GM10847 (cell line): ENCODE measurements around the gene ALKAL2.

Source experiments
- POLR2A ChIP-seq: IDR thresholded peaks from 2 replicates; pipeline ENCODE4 v1.6.1; 2011; ENCODE audit not compliant: insufficient read length; ENCODE audit errors: extremely low read depth

Gene ALKAL2

GRCh38 chr2:248724-249123 is 39.2 kb downstream of the ALKAL2 start:
- TF ChIP-seq POLR2A: no peak

DNA sequence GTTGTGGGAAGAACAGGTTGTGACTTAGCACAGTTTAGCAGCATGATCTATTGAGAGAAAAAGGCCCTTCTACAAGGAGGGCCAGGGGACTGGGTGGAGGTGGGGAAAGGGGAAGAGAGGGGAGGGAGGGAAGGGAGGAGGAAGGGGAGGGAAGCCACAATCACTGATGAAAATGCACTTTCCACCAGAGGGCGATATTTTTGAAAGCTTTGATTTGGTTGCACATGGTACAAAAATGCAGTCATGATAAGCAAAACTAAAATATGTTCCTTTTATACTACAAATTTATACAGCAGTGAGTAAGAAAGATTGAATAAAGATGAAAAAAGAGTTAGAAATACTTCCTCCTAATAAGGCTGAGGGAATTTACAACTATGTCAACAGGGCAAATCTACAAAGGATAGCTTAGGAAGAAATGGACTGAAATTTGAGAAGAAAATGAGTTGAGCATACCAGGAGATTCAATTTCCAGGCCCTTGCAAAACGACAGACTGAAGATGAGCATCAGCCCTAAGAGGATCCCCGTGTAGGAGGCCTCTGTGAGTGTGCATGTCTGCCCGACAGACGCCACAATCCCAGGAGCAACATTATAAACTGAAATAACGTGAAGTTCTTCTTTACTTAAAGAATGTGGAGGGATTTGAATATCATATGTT is 41.3 kb downstream of the ALKAL2 start:
- TF ChIP-seq POLR2A: no peak

DNA sequence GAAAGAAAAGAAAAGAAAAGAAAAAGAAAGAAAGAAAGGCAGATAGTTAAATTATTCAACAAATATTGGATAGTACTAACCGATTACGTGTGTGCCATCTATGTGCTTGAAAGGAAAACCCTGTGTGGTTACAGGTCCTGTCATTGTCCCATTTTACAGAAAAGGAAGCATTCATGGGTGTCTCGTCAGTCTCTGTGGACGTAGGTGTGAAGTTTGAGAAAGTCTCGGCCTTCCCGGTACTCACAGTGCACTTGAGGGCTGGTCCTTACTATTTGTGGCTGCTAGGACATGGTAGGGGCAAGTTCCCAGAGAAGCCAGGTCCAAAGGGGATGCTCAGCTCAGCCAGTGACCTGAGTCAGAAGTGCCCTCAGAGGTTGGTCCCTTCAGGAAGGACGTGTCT is 43.3 kb downstream of the ALKAL2 start:
- no peak for TF ChIP-seq POLR2A

GRCh38 chr2:238869-239268 is 49.0 kb downstream of the ALKAL2 start:
- no peak for TF ChIP-seq POLR2A

DNA sequence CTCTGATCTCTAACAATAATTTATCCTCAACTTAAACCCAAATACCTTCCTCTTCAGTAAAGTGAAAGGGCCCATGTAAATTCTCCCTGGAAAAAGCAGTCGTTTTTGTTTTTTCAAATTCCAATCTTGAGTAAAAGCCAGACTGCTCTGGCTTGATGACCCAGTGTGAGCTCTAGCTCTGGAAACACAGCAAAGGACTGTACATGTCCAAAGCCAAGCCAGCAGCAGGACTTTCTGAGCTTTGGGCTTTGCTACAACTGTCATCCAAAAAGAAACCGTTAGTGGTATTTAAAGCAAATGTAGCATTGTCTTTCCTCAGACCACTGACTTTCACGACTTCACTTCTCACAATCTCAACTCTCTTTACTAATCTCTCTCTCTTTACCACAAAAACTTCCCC is 49.5 kb downstream of the ALKAL2 start:
- no peak for TF ChIP-seq POLR2A

DNA sequence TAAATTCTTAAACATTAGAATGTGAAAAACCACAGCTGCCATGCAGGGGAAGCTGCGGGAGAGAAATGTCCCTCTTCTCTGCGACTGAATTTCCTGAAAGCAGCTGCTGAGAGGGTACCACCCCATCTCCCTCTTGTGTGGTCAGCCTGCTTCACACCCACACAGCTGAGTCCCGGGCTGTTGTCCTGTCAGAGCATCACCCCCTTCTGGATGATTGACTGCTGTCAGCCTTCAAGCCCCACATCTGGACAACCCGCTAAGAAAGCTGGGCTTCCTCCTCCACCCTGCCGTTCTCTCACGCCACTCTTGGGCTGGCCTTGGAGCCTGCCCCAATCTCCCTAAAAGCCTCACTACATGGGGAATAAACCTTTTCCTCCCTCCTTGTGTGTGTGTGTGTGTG is 50.0 kb downstream of the ALKAL2 start:
- no peak for TF ChIP-seq POLR2A

DNA sequence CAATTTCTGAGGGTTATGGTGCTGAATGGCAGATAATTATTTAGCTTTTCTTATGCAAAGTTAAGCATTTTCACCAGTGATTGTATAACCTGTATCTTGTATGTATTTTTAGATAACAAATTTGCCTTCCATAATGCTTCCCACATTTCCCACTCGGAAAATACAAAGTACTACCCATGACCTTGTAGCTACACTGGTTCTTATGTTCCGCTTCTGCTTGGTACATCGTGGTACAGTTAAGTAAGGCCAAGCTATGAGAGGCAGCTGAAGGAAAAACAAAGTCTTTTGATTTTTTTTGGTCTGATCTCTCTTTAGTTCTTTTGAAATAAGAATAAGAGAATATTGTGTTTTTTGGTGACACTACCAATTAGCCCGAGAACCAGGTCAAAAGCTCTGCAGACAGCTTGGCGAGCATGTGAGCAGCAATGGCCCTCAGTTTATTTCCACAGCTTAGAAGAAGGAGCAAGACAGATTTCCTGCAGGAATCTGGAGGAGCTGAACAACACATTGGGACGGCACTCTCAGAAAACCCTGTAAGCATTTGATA is 50.8 kb downstream of the ALKAL2 start:
- no peak for TF ChIP-seq POLR2A

DNA sequence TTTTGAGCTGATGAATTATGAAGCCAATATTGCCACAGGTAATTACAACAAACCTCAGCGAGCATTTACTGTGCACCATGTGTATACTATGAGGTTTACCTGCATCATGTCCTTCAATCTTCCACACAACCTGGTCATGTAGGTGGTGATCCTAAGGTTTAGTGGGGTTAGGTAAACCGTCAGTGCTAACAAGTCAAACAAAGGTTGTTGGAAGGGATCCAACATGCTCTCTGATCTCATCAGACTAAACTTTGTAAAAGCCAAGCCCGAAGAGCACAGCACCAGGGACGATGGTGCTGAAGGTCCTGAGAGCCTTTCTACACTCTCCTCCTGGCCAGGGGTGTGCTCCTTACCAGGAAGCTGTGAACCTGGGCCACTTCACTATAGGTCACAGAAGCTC is 53.5 kb downstream of the ALKAL2 start:
- TF ChIP-seq POLR2A: no peak

GRCh38 chr2:233030-233429 is 54.9 kb downstream of the ALKAL2 start:
- TF ChIP-seq POLR2A: no peak

DNA sequence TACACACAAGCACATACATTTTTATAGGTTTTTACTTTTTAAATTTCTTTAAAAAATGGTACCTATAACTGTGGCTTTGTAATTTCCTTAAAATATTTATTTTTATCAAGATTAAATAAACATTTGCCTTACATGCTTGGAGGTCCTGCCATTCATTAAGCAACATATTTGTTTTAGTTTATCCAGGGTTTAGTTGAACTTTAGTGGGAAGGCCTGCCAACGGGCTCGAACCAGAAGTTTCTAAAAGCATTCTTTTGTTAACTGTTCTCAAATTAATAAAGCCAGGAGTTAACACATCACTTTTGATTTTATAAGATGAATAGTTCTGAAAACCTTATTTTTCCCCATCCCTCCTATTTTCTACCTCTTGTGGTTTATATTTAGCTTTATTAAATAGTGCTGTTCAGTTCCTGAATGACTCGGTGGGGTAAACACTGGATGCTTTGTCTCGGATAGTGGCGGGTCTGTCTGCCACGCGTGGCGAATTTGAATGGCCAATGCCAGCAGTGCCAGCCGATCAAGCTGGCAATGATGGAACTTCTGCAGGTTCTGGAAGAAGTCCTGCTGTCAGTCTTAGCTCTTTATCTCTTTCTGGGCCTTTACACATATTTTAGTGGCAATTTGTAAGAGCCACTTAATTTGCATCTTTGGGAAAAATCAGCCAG is 56.2 kb downstream of the ALKAL2 start:
- TF ChIP-seq POLR2A: no peak
